ENCODE results near the gene RNASEH1.
A peak's percentile ranks its signal among the peaks of the same experiment; 100 is the strongest.

RNASEH1 gene

DNA sequence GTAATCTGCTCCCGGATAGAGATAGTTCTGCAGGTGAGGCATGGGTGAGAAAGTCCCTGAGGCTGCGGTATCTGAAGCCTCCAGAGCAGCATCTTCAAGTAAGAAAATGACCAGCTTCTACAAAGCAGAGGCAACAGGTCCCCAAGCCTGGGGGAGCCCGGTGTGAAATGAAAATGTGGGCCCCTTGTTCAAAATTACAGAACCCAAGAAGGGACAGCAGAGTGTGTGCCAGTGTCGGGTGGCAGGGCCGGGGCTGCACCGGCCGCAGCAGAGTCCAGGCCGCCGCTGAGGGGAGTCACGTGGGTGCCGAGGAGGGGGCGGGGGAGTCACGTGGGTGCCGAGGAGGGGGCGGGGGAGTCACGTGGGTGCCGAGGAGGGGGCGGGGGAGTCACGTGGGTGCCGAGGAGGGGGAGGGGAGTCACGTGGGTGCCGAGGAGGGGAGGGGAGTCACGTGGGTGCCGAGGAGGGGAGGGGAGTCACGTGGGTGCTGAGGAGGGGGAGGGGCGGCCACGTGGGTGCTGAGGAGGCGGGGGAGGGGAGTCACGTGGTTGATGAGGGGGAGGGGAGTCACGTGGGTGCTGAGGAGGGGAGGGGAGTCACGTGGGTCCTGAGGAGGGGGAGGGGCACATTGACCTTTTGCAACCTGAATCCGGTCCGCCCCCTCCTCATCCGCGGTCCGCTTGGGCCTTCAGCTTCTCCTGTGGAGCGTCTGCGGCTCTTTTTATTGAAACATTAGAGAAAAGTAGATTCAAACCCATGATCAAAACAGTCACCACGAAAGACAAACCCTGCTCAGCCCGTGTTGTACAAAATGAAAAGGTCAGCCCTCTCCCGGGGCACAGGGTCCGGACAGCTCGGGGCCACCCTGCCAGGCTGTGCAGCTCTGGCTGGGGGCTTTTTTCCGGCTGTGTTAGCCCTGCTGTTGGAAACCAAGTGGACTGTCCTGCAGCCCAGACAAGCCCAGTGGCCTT is 47.1 kb upstream of the RNASEH1 start:
- H3K4me3 ChIP-seq (ENCODE audit: insufficient read depth, low read length, poor library complexity, severe bottlenecking): no peak overlapping the region
- peak overlapping the region; percentile 38 for H3K4me2 ChIP-seq (ENCODE audit: low read depth, low read length, poor library complexity, severe bottlenecking)
- no peaks in the 10 kb centered on the region for H3K9me3 ChIP-seq (ENCODE audit: insufficient read depth, low read length)
- no peaks in the 10 kb centered on the region for H4K20me1 ChIP-seq (ENCODE audit: low read depth, low read length)
- H3K27me3 ChIP-seq (ENCODE audit: low read length): no peaks in the 10 kb centered on the region
- no peak for TF ChIP-seq EZH2phosphoT487 (conservative IDR thresholded peaks at IDR 0.05; ENCODE audit: low read length)
- TF ChIP-seq, protein P1, sequence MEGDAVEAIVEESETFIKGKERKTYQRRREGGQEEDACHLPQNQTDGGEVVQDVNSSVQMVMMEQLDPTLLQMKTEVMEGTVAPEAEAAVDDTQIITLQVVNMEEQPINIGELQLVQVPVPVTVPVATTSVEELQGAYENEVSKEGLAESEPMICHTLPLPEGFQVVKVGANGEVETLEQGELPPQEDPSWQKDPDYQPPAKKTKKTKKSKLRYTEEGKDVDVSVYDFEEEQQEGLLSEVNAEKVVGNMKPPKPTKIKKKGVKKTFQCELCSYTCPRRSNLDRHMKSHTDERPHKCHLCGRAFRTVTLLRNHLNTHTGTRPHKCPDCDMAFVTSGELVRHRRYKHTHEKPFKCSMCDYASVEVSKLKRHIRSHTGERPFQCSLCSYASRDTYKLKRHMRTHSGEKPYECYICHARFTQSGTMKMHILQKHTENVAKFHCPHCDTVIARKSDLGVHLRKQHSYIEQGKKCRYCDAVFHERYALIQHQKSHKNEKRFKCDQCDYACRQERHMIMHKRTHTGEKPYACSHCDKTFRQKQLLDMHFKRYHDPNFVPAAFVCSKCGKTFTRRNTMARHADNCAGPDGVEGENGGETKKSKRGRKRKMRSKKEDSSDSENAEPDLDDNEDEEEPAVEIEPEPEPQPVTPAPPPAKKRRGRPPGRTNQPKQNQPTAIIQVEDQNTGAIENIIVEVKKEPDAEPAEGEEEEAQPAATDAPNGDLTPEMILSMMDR (IDR thresholded peaks at IDR 0.05; ENCODE audit: insufficient read depth, low read length, poor library complexity, severe bottlenecking): no peak
- H3K36me3 ChIP-seq (ENCODE audit: low read length): no peaks in the 10 kb centered on the region
- H3K9me2 ChIP-seq (replicated peaks; ENCODE audit: insufficient read depth, low read length): no peaks in the 10 kb centered on the region
- no peaks in the 10 kb centered on the region for H3F3A ChIP-seq (ENCODE audit: insufficient read depth)
- peak overlapping the region; percentile 42 for H2AFZ ChIP-seq (ENCODE audit: low read depth, low read length, severe bottlenecking)
- H3K9ac ChIP-seq (ENCODE audit: low read length): no peak overlapping the region
- H3K79me2 ChIP-seq (ENCODE audit: insufficient read depth, low read length): no peaks in the 10 kb centered on the region
- H3K27ac ChIP-seq (ENCODE audit: low read depth, low read length): no peak overlapping the region

DNA sequence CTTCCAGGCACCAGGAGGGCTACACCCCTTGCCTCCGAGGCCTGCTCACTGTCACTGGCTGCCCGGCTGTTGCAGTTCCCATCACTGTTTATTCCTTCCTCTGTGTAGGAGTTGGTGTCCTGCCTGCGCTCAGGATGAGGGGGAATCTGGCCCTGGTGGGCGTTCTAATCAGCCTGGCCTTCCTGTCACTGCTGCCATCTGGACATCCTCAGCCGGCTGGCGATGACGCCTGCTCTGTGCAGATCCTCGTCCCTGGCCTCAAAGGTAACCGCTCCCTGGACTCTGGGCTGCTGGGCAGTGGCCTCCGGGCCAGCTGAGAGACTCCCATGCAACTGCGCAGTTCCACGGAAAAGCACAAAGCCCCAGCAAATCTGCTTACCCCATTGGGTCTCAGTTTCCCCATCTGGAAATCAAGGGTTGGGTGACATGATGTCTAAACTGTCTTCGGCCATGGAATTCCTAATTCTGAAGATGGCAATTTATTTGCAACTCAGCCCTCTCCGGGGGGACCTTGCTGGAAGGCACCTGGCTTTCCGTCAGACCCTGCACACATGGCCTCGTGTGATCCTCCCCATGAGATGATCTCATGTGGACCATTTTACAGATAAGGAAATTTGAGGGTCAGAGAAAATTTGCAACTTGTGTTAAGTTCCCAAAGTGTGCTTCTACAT is 46.2 kb upstream of the RNASEH1 start:
- no peaks in the 10 kb centered on the region for H3K79me2 ChIP-seq (ENCODE audit: insufficient read depth, low read length)
- no peak overlapping the region for H3K4me3 ChIP-seq (ENCODE audit: insufficient read depth, low read length, poor library complexity, severe bottlenecking)
- no peak overlapping the region for H2AFZ ChIP-seq (ENCODE audit: low read depth, low read length, severe bottlenecking)
- H3K27me3 ChIP-seq (ENCODE audit: low read length): no peaks in the 10 kb centered on the region
- no peak overlapping the region for H3K27ac ChIP-seq (ENCODE audit: low read depth, low read length)
- H4K20me1 ChIP-seq (ENCODE audit: low read depth, low read length): no peaks in the 10 kb centered on the region
- H3K36me3 ChIP-seq (ENCODE audit: low read length): no peaks in the 10 kb centered on the region
- H3K9me2 ChIP-seq (replicated peaks; ENCODE audit: insufficient read depth, low read length): no peaks in the 10 kb centered on the region
- no peaks in the 10 kb centered on the region for H3F3A ChIP-seq (ENCODE audit: insufficient read depth)
- H3K9me3 ChIP-seq (ENCODE audit: insufficient read depth, low read length): no peaks in the 10 kb centered on the region
- H3K4me2 ChIP-seq (ENCODE audit: low read depth, low read length, poor library complexity, severe bottlenecking): peak overlapping the region; percentile 38
- no peak for TF ChIP-seq EZH2phosphoT487 (conservative IDR thresholded peaks at IDR 0.05; ENCODE audit: low read length)
- TF ChIP-seq, protein P1 (IDR thresholded peaks at IDR 0.05; ENCODE audit: insufficient read depth, low read length, poor library complexity, severe bottlenecking): no peak
- no peak overlapping the region for H3K9ac ChIP-seq (ENCODE audit: low read length)

DNA sequence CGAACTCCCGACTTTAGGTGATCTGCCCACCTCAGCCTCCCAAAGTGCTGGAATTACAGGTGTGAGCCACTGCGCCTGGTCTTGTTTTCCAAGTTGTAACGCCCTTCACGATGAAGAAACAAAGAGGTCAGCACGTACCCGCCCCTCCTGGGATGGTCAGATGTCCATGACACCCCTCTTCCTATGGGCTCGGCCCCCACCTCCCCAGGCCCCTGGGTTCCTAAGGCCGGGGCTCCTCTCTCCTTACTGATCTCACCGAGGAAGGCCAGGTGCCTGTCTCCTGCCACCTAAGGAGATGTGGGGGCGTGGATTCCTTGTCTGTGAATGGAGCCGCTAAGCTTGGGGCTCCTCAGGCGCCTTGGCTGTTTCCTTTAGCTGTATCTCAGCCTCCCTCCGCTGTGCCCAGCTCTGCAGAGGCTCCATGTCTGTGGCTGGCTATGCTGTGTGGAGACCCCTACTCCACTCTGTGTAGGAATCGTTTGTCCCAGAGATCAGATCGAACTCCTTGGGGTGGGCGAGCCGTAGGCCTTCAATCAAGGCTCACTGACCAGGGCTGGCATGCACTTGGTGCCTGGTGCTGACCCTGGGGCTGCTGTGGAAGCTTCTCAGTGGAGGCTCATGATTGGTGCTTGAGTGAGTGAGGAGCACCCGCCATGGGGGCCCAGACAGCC is 45.5 kb upstream of the RNASEH1 start:
- Histone ChIP-seq H3K27ac (ENCODE audit: low read depth, low read length) (no peak overlapping the region), H3K9me3 (ENCODE audit: insufficient read depth, low read length) (no peaks in the 10 kb centered on the region), H4K20me1 (ENCODE audit: low read depth, low read length) (no peaks in the 10 kb centered on the region), H3K27me3 (ENCODE audit: low read length) (no peaks in the 10 kb centered on the region), H3K9me2 (replicated peaks; ENCODE audit: insufficient read depth, low read length) (no peaks in the 10 kb centered on the region), H2AFZ (ENCODE audit: low read depth, low read length, severe bottlenecking) (no peak overlapping the region), H3F3A (ENCODE audit: insufficient read depth) (no peaks in the 10 kb centered on the region), H3K79me2 (ENCODE audit: insufficient read depth, low read length) (no peaks in the 10 kb centered on the region), H3K4me2 (ENCODE audit: low read depth, low read length, poor library complexity, severe bottlenecking) (no peak overlapping the region), H3K4me3 (ENCODE audit: insufficient read depth, low read length, poor library complexity, severe bottlenecking) (no peak overlapping the region), H3K9ac (ENCODE audit: low read length) (no peak overlapping the region), H3K36me3 (ENCODE audit: low read length) (no peaks in the 10 kb centered on the region)
- TF ChIP-seq, protein P1 (IDR thresholded peaks at IDR 0.05; ENCODE audit: insufficient read depth, low read length, poor library complexity, severe bottlenecking): no peak
- no peak for TF ChIP-seq EZH2phosphoT487 (conservative IDR thresholded peaks at IDR 0.05; ENCODE audit: low read length)

All from SU-DHL-6 (cell line).